NCI-H2171 (cell line): ENCODE data around the gene EVA1A.
"Not testable (repeated sequence)": the region's sequence is repeated elsewhere in the genome, so short reads cannot be mapped to it uniquely, and the experiment has no call there.

ENCODE experiments used
- DNase-seq: peaks from one replicate; lab custom pipeline; 2025; lab: John Stamatoyannopoulos, UW

The EVA1A gene

GRCh38 chr2:75483878-75484277 lies 76.9 kb downstream of the EVA1A start:
- no peak for DNase-seq

GRCh38 chr2:75482398-75482797 lies 78.3 kb downstream of the EVA1A start:
- DNase-seq, result no peak

- peak; percentile 3 for DNase-seq
These were observed 79.5 kb downstream of the EVA1A start for GRCh38 chr2:75480971-75481836.

- not testable (repeated sequence) for DNase-seq
These were observed 83.0 kb downstream of the EVA1A start for GRCh38 chr2:75477696-75478095.

GRCh38 chr2:75476761-75477160 lies 84.0 kb downstream of the EVA1A start:
- no peak for DNase-seq

- DNase-seq, result no peak
These were observed 84.8 kb downstream of the EVA1A start for GRCh38 chr2:75475976-75476375.

GRCh38 chr2:75475049-75475448 lies 85.7 kb downstream of the EVA1A start:
- DNase-seq, result no peak

GRCh38 chr2:75474115-75474514 lies 86.6 kb downstream of the EVA1A start:
- no peak for DNase-seq

- peak; percentile 25 for DNase-seq
These were observed 93.9 kb downstream of the EVA1A start for GRCh38 chr2:75466708-75467311.

- no peak for DNase-seq
These were observed 95.3 kb downstream of the EVA1A start for GRCh38 chr2:75465317-75465984.

- no peak for DNase-seq
These were observed 96.3 kb downstream of the EVA1A start for GRCh38 chr2:75464348-75464946.

GRCh38 chr2:75462721-75463120 lies 98.0 kb downstream of the EVA1A start:
- DNase-seq, result no peak

- no peak for DNase-seq
These were observed 98.5 kb downstream of the EVA1A start for GRCh38 chr2:75462206-75462605.

- no peak for DNase-seq
These were observed 100.1 kb downstream of the EVA1A start for GRCh38 chr2:75460630-75461029.

GRCh38 chr2:75459565-75460310 lies 101.0 kb downstream of the EVA1A start:
- DNase-seq, result no peak

- DNase-seq, result no peak
These were observed 102.5 kb downstream of the EVA1A start for GRCh38 chr2:75458201-75458600.

- DNase-seq, result no peak
These were observed 103.9 kb downstream of the EVA1A start for GRCh38 chr2:75456825-75457224.

GRCh38 chr2:75456111-75456510 lies 104.6 kb downstream of the EVA1A start:
- no peak for DNase-seq

GRCh38 chr2:75454241-75454620 lies 106.5 kb downstream of the EVA1A start:
- no peak for DNase-seq

- no peak for DNase-seq
These were observed 107.1 kb downstream of the EVA1A start for GRCh38 chr2:75453384-75454240.

GRCh38 chr2:75450068-75450467 lies 110.7 kb downstream of the EVA1A start:
- no peak for DNase-seq
